ENCODE measurements around the gene UNC5B. TPM values are rescaled to one million over a fixed set of nuclear protein-coding genes. Genes with fewer than 3 reads are reported as not detected.

UNC5B gene
- total RNA-seq (not detected), polyA plus RNA-seq (not detected)

GRCh38 chr10:71212318-71213126 is at the start of gene UNC5B:
Gene UNC5B, plus strand, starts transcription at chr10:71212570. Its CDS starts 416 bp downstream, at chr10:71212986.
- ChIA-PET CTCF (ENCODE audit: partially characterized antibody) (no interaction called here), POLR2A (ENCODE audit: partially characterized antibody) (no interaction called here)
- Mint-ChIP-seq H3K36me3 (no peaks in the 10 kb centered on the region), H3K27me3 (peaks cover 49 to 54% of the 10 kb centered on the region in 2 donors), H3K27ac (no peak within 1 kb of the TSS), H3K9me3 (no peaks in the 10 kb centered on the region), H3K4me3 (peak within 1 kb of the TSS; percentile 39 to 79 (median 72)), H3K4me1 (peaks cover 3 to 19% (median 12%) of the 10 kb centered on the region in 4 donors)
- peak within 1 kb of the TSS in 1 of 2 donors; percentile 14 for H3K4me3 ChIP-seq (ENCODE audit: low read length in 2 of 2)
- intact Hi-C loops (cut with micrococcal nuclease), result no loop called here
- peak in 3 of 5 donors; percentile 3 to 26 (median 14) for DNase-seq
- no peaks in the 10 kb centered on the region for H3K9me3 ChIP-seq (ENCODE audit: control insufficient read depth in 1 of 2, low read length in 2 of 2)
- H3K4me1 ChIP-seq (ENCODE audit: insufficient read depth, low read length), result peaks cover 7% of the 10 kb centered on the region
- peaks cover 21% of the 10 kb centered on the region for H3K27me3 ChIP-seq (ENCODE audit: insufficient read depth, low read length)
- H3K27ac ChIP-seq (ENCODE audit: low read depth, low read length), result no peak within 1 kb of the TSS
- H3K36me3 ChIP-seq (ENCODE audit: insufficient read depth, low read length), result no peaks in the 10 kb centered on the region

GRCh38 chr10:71173466-71173865 is 38.9 kb upstream of the UNC5B start:
- Mint-ChIP-seq H3K4me1 (no peaks in the 10 kb centered on the region), H3K27me3 (peaks cover 0 to 2% of the 10 kb centered on the region in 2 donors), H3K36me3 (no peaks in the 10 kb centered on the region), H3K27ac (no peak overlapping the region), H3K9me3 (no peaks in the 10 kb centered on the region), H3K4me3 (no peak overlapping the region)
- no peak for DNase-seq
- intact Hi-C loops (cut with micrococcal nuclease), result no loop called here
- no peaks in the 10 kb centered on the region for H3K4me1 ChIP-seq (ENCODE audit: insufficient read depth, low read length)
- H3K9me3 ChIP-seq (ENCODE audit: control insufficient read depth in 1 of 2, low read length in 2 of 2), result no peaks in the 10 kb centered on the region
- ChIA-PET POLR2A (ENCODE audit: partially characterized antibody) (no interaction called here), CTCF (ENCODE audit: partially characterized antibody) (no interaction called here)
- H3K27ac ChIP-seq (ENCODE audit: low read depth, low read length), result no peak overlapping the region
- H3K27me3 ChIP-seq (ENCODE audit: insufficient read depth, low read length), result no peaks in the 10 kb centered on the region
- H3K4me3 ChIP-seq (ENCODE audit: low read length in 2 of 2), result no peak overlapping the region
- no peaks in the 10 kb centered on the region for H3K36me3 ChIP-seq (ENCODE audit: insufficient read depth, low read length)

- H3K9me3 Mint-ChIP-seq, result no peaks in the 10 kb centered on the region
- H3K27ac ChIP-seq (ENCODE audit: low read depth, low read length), result no peak overlapping the region
- no peak overlapping the region for H3K4me3 Mint-ChIP-seq
- no peaks in the 10 kb centered on the region for H3K9me3 ChIP-seq (ENCODE audit: control insufficient read depth in 1 of 2, low read length in 2 of 2)
- no peaks in the 10 kb centered on the region for H3K4me1 ChIP-seq (ENCODE audit: insufficient read depth, low read length)
- H3K27me3 Mint-ChIP-seq, result peaks cover 0 to 2% of the 10 kb centered on the region in 2 donors
- H3K4me3 ChIP-seq (ENCODE audit: low read length in 2 of 2), result no peak overlapping the region
- CTCF ChIA-PET (ENCODE audit: partially characterized antibody), result no interaction called here
- no peaks in the 10 kb centered on the region for H3K27me3 ChIP-seq (ENCODE audit: insufficient read depth, low read length)
- POLR2A ChIA-PET (ENCODE audit: partially characterized antibody), result no interaction called here
- no peak overlapping the region for H3K27ac Mint-ChIP-seq
- intact Hi-C loops (cut with micrococcal nuclease), result no loop called here
- DNase-seq, result no peak
- no peaks in the 10 kb centered on the region for H3K36me3 ChIP-seq (ENCODE audit: insufficient read depth, low read length)
- H3K36me3 Mint-ChIP-seq, result no peaks in the 10 kb centered on the region
- H3K4me1 Mint-ChIP-seq, result no peaks in the 10 kb centered on the region
Measured at GRCh38 chr10:71176661-71177060, 35.7 kb upstream of the UNC5B start.

- no peaks in the 10 kb centered on the region for H3K36me3 Mint-ChIP-seq
- H3K4me3 Mint-ChIP-seq, result no peak overlapping the region
- H3K36me3 ChIP-seq (ENCODE audit: insufficient read depth, low read length), result no peaks in the 10 kb centered on the region
- CTCF ChIA-PET (ENCODE audit: partially characterized antibody), result no interaction called here
- H3K4me3 ChIP-seq (ENCODE audit: low read length in 2 of 2), result no peak overlapping the region
- no peaks in the 10 kb centered on the region for H3K4me1 ChIP-seq (ENCODE audit: insufficient read depth, low read length)
- no peaks in the 10 kb centered on the region for H3K27me3 ChIP-seq (ENCODE audit: insufficient read depth, low read length)
- no peak overlapping the region for H3K27ac Mint-ChIP-seq
- intact Hi-C loops (cut with micrococcal nuclease), result no loop called here
- no peak overlapping the region for H3K27ac ChIP-seq (ENCODE audit: low read depth, low read length)
- POLR2A ChIA-PET (ENCODE audit: partially characterized antibody), result no interaction called here
- no peaks in the 10 kb centered on the region for H3K9me3 Mint-ChIP-seq
- H3K4me1 Mint-ChIP-seq, result no peaks in the 10 kb centered on the region
- H3K27me3 Mint-ChIP-seq, result peaks cover 0 to 1% of the 10 kb centered on the region in 2 donors
- DNase-seq, result no peak
- no peaks in the 10 kb centered on the region for H3K9me3 ChIP-seq (ENCODE audit: control insufficient read depth in 1 of 2, low read length in 2 of 2)
Measured at GRCh38 chr10:71177651-71178199, 34.6 kb upstream of the UNC5B start.

GRCh38 chr10:71178880-71179279 is 33.5 kb upstream of the UNC5B start:
- Mint-ChIP-seq H3K27me3 (peaks cover 0 to 1% of the 10 kb centered on the region in 2 donors), H3K36me3 (no peaks in the 10 kb centered on the region), H3K4me1 (no peaks in the 10 kb centered on the region), H3K9me3 (no peaks in the 10 kb centered on the region), H3K4me3 (no peak overlapping the region), H3K27ac (no peak overlapping the region)
- no peaks in the 10 kb centered on the region for H3K9me3 ChIP-seq (ENCODE audit: control insufficient read depth in 1 of 2, low read length in 2 of 2)
- ChIA-PET POLR2A (ENCODE audit: partially characterized antibody) (no interaction called here), CTCF (ENCODE audit: partially characterized antibody) (no interaction called here)
- no peaks in the 10 kb centered on the region for H3K27me3 ChIP-seq (ENCODE audit: insufficient read depth, low read length)
- no peaks in the 10 kb centered on the region for H3K4me1 ChIP-seq (ENCODE audit: insufficient read depth, low read length)
- H3K36me3 ChIP-seq (ENCODE audit: insufficient read depth, low read length), result no peaks in the 10 kb centered on the region
- H3K4me3 ChIP-seq (ENCODE audit: low read length in 2 of 2), result no peak overlapping the region
- DNase-seq, result no peak
- intact Hi-C loops (cut with micrococcal nuclease), result no loop called here
- no peak overlapping the region for H3K27ac ChIP-seq (ENCODE audit: low read depth, low read length)

GRCh38 chr10:71179382-71179781 is 33.0 kb upstream of the UNC5B start:
- no peak for DNase-seq
- Histone ChIP-seq H3K27me3 (ENCODE audit: insufficient read depth, low read length) (no peaks in the 10 kb centered on the region), H3K4me3 (ENCODE audit: low read length in 2 of 2) (no peak overlapping the region), H3K4me1 (ENCODE audit: insufficient read depth, low read length) (no peaks in the 10 kb centered on the region), H3K9me3 (ENCODE audit: control insufficient read depth in 1 of 2, low read length in 2 of 2) (no peaks in the 10 kb centered on the region), H3K36me3 (ENCODE audit: insufficient read depth, low read length) (no peaks in the 10 kb centered on the region), H3K27ac (ENCODE audit: low read depth, low read length) (no peak overlapping the region)
- H3K27me3 Mint-ChIP-seq, result peaks cover 0 to 1% of the 10 kb centered on the region in 2 donors
- no peak overlapping the region for H3K4me3 Mint-ChIP-seq
- ChIA-PET POLR2A (ENCODE audit: partially characterized antibody) (no interaction called here), CTCF (ENCODE audit: partially characterized antibody) (no interaction called here)
- no peaks in the 10 kb centered on the region for H3K36me3 Mint-ChIP-seq
- intact Hi-C loops (cut with micrococcal nuclease), result no loop called here
- no peaks in the 10 kb centered on the region for H3K4me1 Mint-ChIP-seq
- H3K27ac Mint-ChIP-seq, result no peak overlapping the region
- H3K9me3 Mint-ChIP-seq, result no peaks in the 10 kb centered on the region

- Mint-ChIP-seq H3K9me3 (no peaks in the 10 kb centered on the region), H3K4me3 (no peak overlapping the region), H3K27me3 (peaks cover 0 to 9% of the 10 kb centered on the region in 2 donors), H3K36me3 (no peaks in the 10 kb centered on the region), H3K27ac (no peak overlapping the region), H3K4me1 (no peaks in the 10 kb centered on the region)
- H3K27me3 ChIP-seq (ENCODE audit: insufficient read depth, low read length), result no peaks in the 10 kb centered on the region
- H3K36me3 ChIP-seq (ENCODE audit: insufficient read depth, low read length), result no peaks in the 10 kb centered on the region
- H3K27ac ChIP-seq (ENCODE audit: low read depth, low read length), result no peak overlapping the region
- ChIA-PET CTCF (ENCODE audit: partially characterized antibody) (no interaction called here), POLR2A (ENCODE audit: partially characterized antibody) (no interaction called here)
- no peak overlapping the region for H3K4me3 ChIP-seq (ENCODE audit: low read length in 2 of 2)
- H3K9me3 ChIP-seq (ENCODE audit: control insufficient read depth in 1 of 2, low read length in 2 of 2), result no peaks in the 10 kb centered on the region
- no peaks in the 10 kb centered on the region for H3K4me1 ChIP-seq (ENCODE audit: insufficient read depth, low read length)
- DNase-seq, result no peak
- intact Hi-C loops (cut with micrococcal nuclease), result no loop called here
Measured at GRCh38 chr10:71184421-71184820, 27.9 kb upstream of the UNC5B start.
